IPS DF 4.7 (cell line): ENCODE data around the gene DEPDC7.
"Not testable (repeated sequence)": the region's sequence is repeated elsewhere in the genome, so short reads cannot be mapped to it uniquely, and the experiment has no call there.

ENCODE experiments used
- DNase-seq: peaks from one replicate; pipeline ENCODE4 v3.0.0-alpha.2; 2013; ENCODE audit warnings: low spot score; ENCODE audit errors: extremely low read depth

The DEPDC7 gene

GRCh38 chr11:33021937-33022336 lies 6.3 kb downstream of the DEPDC7 start:
- DNase-seq = no peak

- DNase-seq = no peak
Measured at GRCh38 chr11:33025339-33025722, 9.7 kb downstream of the DEPDC7 start.

- no peak for DNase-seq
Measured at GRCh38 chr11:33027233-33027632, 11.6 kb downstream of the DEPDC7 start.

GRCh38 chr11:33027846-33028536 lies 12.3 kb downstream of the DEPDC7 start:
- no peak for DNase-seq

GRCh38 chr11:33028537-33028914 lies 12.8 kb downstream of the DEPDC7 start:
- no peak for DNase-seq

- not testable (repeated sequence) for DNase-seq
Measured at GRCh38 chr11:33029218-33029617, 13.5 kb downstream of the DEPDC7 start.

- no peak for DNase-seq
Measured at GRCh38 chr11:33033493-33033892, 17.8 kb downstream of the DEPDC7 start.

GRCh38 chr11:33035011-33035410 lies 19.3 kb downstream of the DEPDC7 start:
- no peak for DNase-seq

- peak; percentile 74 for DNase-seq
Measured at GRCh38 chr11:33039274-33040032, 23.8 kb downstream of the DEPDC7 start, which contains the start of gene TCP11L1. TCP11L1 (plus strand) TSS chr11:33039572; CDS start chr11:33043774, 4,202 bp downstream.

GRCh38 chr11:33040033-33040861 lies 24.6 kb downstream of the DEPDC7 start:
- no peak for DNase-seq

GRCh38 chr11:33040862-33041453 lies 25.3 kb downstream of the DEPDC7 start:
- no peak for DNase-seq

GRCh38 chr11:33043221-33043830 lies 27.6 kb downstream of the DEPDC7 start:
- DNase-seq = no peak

GRCh38 chr11:33044285-33044756 lies 28.6 kb downstream of the DEPDC7 start:
- no peak for DNase-seq

- no peak for DNase-seq
Measured at GRCh38 chr11:33045551-33046255, 30.0 kb downstream of the DEPDC7 start.

GRCh38 chr11:33048701-33049100 lies 33.0 kb downstream of the DEPDC7 start:
- not testable (repeated sequence) for DNase-seq

GRCh38 chr11:33049565-33050408 lies 34.1 kb downstream of the DEPDC7 start:
- DNase-seq = not testable (repeated sequence)

- DNase-seq = no peak
Measured at GRCh38 chr11:33052231-33052630, 36.6 kb downstream of the DEPDC7 start.

GRCh38 chr11:33055375-33055774 lies 39.7 kb downstream of the DEPDC7 start:
- no peak for DNase-seq

- no peak for DNase-seq
Measured at GRCh38 chr11:33057284-33057683, 41.6 kb downstream of the DEPDC7 start.
